NCI-H69 (cell line): ENCODE results near the gene RAB40B.

ENCODE experiments used
- DNase-seq: peaks from one replicate; lab custom pipeline; 2025; lab: John Stamatoyannopoulos, UW

The RAB40B gene

GRCh38 chr17:82692268-82692667 is 6.2 kb downstream of the RAB40B start:
- no peak for DNase-seq

- DNase-seq, result no peak
Observed at GRCh38 chr17:82691714-82692113, 6.8 kb downstream of the RAB40B start.

GRCh38 chr17:82690786-82691489 is 7.6 kb downstream of the RAB40B start:
- no peak for DNase-seq

DNA sequence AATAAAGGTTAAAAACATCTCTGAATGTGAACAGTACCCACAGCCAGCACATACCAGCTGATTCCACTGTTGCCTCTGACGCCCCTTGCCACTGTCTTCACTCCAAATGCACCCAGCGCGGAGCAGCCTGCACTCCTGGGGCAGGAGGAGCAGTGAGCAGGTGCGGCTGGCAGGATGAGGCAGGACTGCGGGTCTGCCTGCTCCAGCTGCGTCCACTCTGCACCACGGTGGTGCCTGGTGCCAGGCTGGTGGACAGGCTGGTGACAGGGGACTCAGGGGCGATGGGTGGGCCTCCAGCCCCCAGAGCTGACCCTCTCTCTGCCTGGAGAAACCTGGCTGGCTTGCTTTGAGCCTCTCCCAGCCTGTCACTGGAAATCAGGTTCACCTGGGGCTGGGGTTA is 9.4 kb downstream of the RAB40B start:
- no peak for DNase-seq

GRCh38 chr17:82687871-82688270 is 10.6 kb downstream of the RAB40B start:
- no peak for DNase-seq

- no peak for DNase-seq
Observed at GRCh38 chr17:82687375-82687861, 11.1 kb downstream of the RAB40B start.

- no peak for DNase-seq
Observed at GRCh38 chr17:82686366-82687324, 11.9 kb downstream of the RAB40B start.

- no peak for DNase-seq
Observed at GRCh38 chr17:82685291-82685690, 13.2 kb downstream of the RAB40B start.

GRCh38 chr17:82684228-82684841 is 14.2 kb downstream of the RAB40B start:
- DNase-seq, result no peak

DNA sequence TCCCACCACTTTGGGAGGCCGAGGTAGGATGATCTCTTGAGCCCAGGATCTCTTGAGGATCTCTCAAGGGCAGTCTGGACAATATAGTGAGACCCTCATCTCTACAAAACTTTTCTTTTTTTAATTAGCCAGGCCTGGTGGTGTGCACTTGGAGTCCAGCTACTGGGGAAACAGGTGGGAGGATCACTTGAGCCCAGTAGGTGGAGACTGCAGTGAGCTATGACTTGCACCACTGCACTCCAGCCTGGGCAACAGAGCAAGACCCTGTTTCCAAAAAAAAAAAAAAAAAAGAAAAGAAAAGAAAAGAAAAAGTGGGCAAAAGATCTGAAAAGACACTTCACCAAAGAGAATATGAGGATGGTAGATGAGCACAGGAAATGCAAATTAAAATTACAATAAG is 15.0 kb downstream of the RAB40B start:
- DNase-seq, result no peak

- no peak for DNase-seq
Observed at GRCh38 chr17:82681547-82681946, 17.0 kb downstream of the RAB40B start.

DNA sequence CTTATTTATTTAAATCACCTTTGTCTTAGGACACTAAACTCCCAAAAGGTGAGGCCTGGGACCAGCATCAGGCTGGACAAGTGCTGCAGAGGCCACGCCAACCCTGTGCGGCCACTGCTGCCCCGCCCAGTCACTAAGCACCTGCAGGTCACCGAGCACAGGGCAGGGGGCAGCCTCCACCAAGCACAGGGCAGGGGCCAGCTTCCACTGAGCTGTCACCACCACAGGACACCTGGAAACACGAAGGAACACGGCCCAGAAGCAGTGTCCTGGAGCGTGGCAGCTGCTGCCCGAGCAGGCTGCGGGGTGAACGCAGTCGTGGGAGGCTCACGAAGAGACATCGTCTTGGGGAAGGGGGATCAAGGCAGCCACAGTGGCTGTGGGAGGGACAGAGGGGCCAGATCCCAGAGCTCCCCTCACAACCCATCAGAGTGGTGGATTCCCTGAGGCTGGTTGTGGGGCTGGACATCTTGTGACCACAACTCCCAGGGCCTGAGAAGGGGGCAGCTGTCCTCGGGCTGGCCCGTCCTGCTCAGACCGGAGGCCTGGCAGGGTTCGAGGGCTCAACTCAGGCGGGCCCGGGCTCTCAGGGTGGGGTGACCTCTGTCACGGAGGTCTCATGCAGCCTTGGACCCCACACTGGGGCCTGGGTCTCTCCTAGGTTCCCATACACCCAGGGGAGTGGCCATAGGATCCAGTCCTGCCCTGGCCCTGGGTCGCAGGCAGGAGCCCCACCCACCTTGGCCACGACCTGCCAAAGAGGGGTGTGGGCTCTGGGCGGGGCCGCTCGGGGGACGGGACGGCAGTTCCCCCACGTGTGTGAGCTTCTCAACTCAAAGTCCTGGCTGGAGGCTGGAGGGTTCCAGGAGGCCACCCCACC is 18.7 kb downstream of the RAB40B start:
- DNase-seq, result no peak

DNA sequence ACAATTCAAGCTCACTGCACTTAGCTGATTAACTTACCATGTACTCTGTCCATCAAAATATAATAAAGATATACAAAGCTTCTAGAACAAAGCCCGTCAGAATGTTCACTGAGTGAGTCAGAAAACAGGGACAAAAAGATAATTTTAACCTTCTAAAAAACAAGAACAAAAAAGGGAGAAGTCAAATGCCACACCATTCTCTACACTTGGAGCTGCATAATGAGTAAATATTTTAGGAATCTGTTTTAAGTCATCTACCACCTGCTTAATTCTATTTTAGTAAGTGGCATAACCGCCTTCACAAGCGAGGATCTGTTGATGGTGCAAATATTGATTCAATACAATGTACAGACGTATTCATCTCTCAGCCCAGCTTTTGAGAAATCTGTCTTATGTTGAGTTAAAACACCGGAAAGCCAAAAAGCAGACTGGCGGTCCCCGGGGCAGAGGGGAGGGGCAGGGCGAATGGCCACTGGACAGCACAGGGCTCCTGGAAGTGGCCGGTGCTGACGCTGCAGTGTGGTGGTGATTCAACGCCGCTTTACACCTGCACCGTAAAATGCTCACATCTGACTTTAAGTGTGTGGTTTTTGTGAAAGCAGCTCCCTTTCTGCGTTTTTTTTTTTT is 20.1 kb downstream of the RAB40B start:
- DNase-seq, result peak; percentile 20

GRCh38 chr17:82677353-82677925 is 21.1 kb downstream of the RAB40B start:
- DNase-seq, result no peak

GRCh38 chr17:82675476-82676245 is 22.8 kb downstream of the RAB40B start:
- no peak for DNase-seq

DNA sequence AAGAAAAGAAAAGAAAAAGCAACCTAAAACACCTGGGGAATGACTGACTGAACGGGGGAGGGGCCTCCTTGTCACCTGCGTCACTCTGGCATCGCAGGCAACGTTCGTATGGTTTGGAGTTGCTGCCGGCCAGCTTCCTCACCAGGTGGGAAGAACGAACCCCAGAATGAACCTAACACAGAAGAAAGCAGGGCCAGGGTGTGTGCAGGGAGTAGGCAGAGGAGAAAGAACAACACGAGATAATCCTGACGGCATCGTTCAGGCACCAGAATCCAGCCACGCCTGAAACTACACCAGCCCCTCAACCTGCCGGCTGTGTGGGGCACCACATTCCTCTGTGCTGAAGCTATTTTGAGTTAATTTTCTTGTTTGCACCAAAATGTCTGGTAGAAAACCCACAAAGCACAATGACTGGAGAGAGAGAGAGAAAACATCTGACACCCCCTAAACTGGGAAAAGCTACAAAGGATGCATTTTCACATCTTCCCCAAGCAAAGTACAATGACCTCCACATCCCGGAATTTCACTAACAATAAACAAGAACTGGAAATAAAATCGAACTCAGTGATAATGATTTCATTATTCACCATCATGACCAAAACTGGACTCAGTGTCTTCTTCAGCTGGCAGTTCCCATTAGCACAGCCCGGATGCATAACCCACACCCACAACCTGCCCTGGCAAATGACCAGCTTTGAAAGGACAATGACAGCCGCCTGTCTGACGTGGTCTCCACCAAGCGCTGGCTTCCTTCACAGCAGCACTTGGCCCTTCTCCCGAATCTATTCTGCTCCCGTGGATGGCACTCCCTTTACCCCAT is 23.6 kb downstream of the RAB40B start:
- DNase-seq, result peak; percentile 27

DNA sequence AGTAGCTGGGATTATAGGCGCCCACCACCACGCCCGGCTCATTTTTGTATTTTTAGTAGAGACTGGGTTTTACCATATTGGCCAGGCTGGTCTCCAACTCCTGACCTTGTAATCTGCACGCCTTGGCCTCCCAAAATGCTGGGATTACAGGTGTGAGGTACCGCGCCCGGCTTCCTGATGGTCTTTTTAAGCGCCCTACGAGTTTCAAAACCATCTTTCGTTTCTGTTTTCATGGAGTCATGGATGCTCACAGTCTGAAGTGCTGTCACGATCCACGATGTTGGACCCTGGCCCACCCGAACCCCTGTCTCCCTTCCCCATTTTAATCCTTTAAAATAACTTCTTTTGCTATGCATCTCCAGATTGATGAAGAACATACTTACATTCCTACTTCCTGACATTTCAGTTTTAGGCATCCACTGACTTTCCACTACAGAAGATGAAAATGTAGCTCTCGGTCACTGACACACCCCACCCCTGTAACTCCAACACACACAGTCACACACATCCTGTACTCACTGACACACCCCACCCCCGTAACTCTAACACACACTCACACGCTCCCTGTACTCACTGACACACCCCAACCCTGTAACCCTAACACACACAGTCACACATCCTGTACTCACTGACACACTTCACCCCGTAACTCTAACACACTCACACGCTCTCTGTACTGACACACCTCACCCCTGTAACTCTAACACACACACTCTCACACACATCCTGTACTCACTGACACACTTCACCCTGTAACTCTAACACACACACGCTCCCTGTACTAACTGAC is 27.6 kb downstream of the RAB40B start:
- DNase-seq, result no peak

DNA sequence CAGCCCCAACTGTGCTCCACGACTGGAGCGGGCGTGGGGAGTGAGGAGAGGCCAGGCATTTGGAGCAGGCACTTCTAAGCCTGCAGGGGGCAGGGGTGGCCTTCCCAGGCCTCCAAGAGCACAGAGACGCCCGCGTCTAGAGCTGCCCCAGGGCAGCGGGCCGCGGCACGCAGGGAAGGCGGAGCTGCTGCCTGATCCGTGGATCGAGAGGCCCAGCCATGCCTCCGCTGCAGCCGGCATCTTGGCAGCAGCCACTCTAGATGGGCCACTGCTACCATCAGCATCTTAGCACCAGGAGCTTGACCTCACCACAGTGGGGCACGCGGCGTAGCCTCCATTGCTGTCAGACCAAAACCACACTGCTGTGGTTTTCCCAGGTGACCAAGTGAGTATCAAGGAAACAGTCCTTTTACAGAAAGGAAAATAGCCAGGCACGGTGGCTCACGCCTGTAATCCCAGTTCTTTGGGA is 29.8 kb downstream of the RAB40B start:
- DNase-seq, result no peak
